IPS-15b (cell line): ENCODE results near the gene QPCTL.
"Not testable (repeated sequence)": the region's sequence is repeated elsewhere in the genome, so short reads cannot be mapped to it uniquely, and the experiment has no call there.

Source experiments
- H3K27me3 ChIP-seq: one replicate; pipeline ENCODE4 v1.6.1; 2013; ENCODE audit warnings: low read length; ENCODE audit not compliant: control insufficient read depth, insufficient read depth
- H3K36me3 ChIP-seq: one replicate; pipeline ENCODE4 v1.6.1; 2013; ENCODE audit warnings: low read length; ENCODE audit not compliant: control insufficient read depth, insufficient read depth
- H3K4me1 ChIP-seq: one replicate; pipeline ENCODE4 v1.6.1; 2013; ENCODE audit warnings: mild to moderate bottlenecking, low read length; ENCODE audit not compliant: control insufficient read depth, insufficient read depth
- H3K4me3 ChIP-seq: one replicate; pipeline ENCODE4 v1.5.1; 2013; ENCODE audit warnings: low read depth, low read length
- H3K9ac ChIP-seq: one replicate; pipeline ENCODE4 v1.6.1; 2013; ENCODE audit warnings: low read depth, mild to moderate bottlenecking, low read length
- H3K9me3 ChIP-seq: one replicate; pipeline ENCODE4 v1.6.1; 2013; ENCODE audit warnings: mild to moderate bottlenecking, low read length; ENCODE audit not compliant: control insufficient read depth, insufficient read depth

QPCTL gene

GRCh38 chr19:45681391-45682015 is 11.0 kb upstream of the QPCTL start:
- Histone ChIP-seq H3K36me3 (peaks cover 18% of the 10 kb centered on the region), H3K4me3 (peak overlapping the region; percentile 49), H3K9ac (no peak overlapping the region), H3K4me1 (peaks cover 5% of the 10 kb centered on the region), H3K27me3 (peaks cover 11% of the 10 kb centered on the region), H3K9me3 (no peaks in the 10 kb centered on the region)

GRCh38 chr19:45682117-45682516 is 10.3 kb upstream of the QPCTL start:
- Histone ChIP-seq H3K36me3 (peaks cover 19% of the 10 kb centered on the region), H3K4me3 (peak overlapping the region; percentile 49), H3K9me3 (no peaks in the 10 kb centered on the region), H3K4me1 (peaks cover 5% of the 10 kb centered on the region), H3K9ac (no peak overlapping the region), H3K27me3 (peaks cover 11% of the 10 kb centered on the region)

- no peaks in the 10 kb centered on the region for H3K9me3 ChIP-seq
- H3K4me3 ChIP-seq: no peak overlapping the region
- peaks cover 5% of the 10 kb centered on the region for H3K4me1 ChIP-seq
- H3K9ac ChIP-seq: no peak overlapping the region
- peaks cover 11% of the 10 kb centered on the region for H3K27me3 ChIP-seq
- peaks cover 27% of the 10 kb centered on the region for H3K36me3 ChIP-seq
These were observed 9.6 kb upstream of the QPCTL start for GRCh38 chr19:45682908-45683307.

DNA sequence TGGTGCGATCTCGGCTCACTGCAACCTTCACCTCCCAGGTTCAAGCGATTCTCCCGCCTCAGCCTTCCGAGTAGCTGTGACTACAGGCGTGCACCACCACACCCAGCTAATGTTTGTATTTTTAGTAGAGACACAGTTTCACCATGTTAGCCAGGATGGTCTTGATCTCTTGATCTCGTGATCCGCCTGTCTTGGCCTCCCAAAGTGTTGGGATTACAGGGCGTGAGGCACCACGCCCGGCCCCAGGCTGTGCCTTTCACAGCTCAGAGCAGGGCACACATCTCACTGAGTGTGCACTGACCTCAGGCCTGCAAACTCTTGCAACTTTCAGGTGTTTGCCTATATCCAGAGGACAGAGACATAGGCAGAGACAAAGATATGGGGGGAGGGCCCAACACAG is 7.4 kb upstream of the QPCTL start:
- not testable (repeated sequence) for H3K9ac ChIP-seq, H3K4me1 ChIP-seq, H3K4me3 ChIP-seq, H3K9me3 ChIP-seq, H3K27me3 ChIP-seq
- peaks cover 36% of the 10 kb centered on the region for H3K36me3 ChIP-seq

GRCh38 chr19:45687599-45687998 is 4.9 kb upstream of the QPCTL start:
- H3K9ac ChIP-seq: no peak overlapping the region
- no peaks in the 10 kb centered on the region for H3K9me3 ChIP-seq
- no peak overlapping the region for H3K4me3 ChIP-seq
- peaks cover 39% of the 10 kb centered on the region for H3K36me3 ChIP-seq
- H3K4me1 ChIP-seq: no peaks in the 10 kb centered on the region
- no peaks in the 10 kb centered on the region for H3K27me3 ChIP-seq

DNA sequence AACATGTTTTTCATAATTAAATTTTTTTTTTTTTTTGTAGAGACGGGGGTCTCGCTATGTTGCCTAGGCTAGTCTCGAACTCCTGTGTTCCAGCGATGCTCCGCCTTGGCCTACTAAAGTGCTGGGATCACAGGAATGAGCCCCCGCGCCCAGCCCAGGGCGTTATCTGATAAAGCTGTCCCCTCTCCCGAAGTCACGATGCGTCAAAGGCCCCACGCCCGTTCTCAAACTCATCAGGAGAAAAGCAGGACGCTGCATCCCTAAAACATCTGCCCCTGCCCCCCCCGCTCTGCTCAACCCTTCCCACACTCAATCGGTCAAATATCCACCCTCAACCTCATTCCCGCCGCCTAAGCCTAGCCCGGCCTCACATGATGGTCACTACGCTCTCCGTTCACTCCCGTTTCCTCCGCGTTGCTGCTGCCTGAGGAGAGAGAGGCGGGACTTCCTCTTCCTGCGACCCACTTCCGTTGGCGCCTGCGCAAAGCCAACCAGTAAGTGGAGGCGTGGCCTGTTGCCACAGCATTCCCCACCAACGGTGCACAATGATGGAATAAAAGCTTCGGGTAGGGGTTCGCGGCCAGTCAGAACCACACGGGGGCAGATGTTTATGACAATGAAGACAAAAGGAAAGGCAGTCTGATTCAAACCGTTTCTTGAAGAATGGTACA is 815 bp upstream of the QPCTL start, which contains the start of gene SNRPD2:
SNRPD2 (minus strand) TSS at position 438 of the 671 bp plus-strand sequence; CDS start at position 373, 65 bp downstream.
- Histone ChIP-seq H3K36me3 (peaks cover 35% of the 10 kb centered on the region), H3K4me1 (peaks cover 2% of the 10 kb centered on the region), H3K9ac (peak within 1 kb of the TSS; percentile 87), H3K4me3 (peak within 1 kb of the TSS; percentile 94), H3K27me3 (no peaks in the 10 kb centered on the region), H3K9me3 (no peaks in the 10 kb centered on the region)

GRCh38 chr19:45693106-45693788 is 781 bp downstream of the QPCTL start:
- Histone ChIP-seq H3K9ac (peak overlapping the region; percentile 79), H3K4me3 (peak overlapping the region; percentile 94), H3K9me3 (no peaks in the 10 kb centered on the region), H3K36me3 (peaks cover 31% of the 10 kb centered on the region), H3K4me1 (peaks cover 2% of the 10 kb centered on the region), H3K27me3 (no peaks in the 10 kb centered on the region)

GRCh38 chr19:45701676-45702075 is 9.2 kb downstream of the QPCTL start:
- no peaks in the 10 kb centered on the region for H3K9me3 ChIP-seq
- H3K9ac ChIP-seq: no peak overlapping the region
- H3K27me3 ChIP-seq: no peaks in the 10 kb centered on the region
- H3K4me3 ChIP-seq: no peak overlapping the region
- H3K4me1 ChIP-seq: no peaks in the 10 kb centered on the region
- H3K36me3 ChIP-seq: peaks cover 26% of the 10 kb centered on the region

DNA sequence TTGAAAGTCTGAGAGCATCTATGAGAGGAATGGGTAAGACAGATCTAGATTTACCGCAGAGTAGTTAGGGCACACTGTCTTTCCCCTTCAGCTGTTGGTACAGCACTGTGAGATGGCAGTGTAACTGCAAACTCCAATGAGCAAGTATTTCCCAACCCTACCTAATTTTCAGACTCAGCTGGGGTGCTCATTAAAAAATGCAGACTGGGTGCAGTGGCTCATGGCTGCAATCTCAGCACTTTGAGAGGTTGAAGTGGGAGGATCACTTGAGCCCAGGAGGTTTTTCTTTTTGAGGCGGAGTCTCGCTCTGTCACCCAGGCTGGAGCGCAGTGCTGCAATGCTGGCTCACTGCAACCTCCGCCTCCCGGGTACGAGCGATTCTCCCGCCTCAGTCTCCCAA is 12.6 kb downstream of the QPCTL start:
- Histone ChIP-seq H3K4me3 (no peak overlapping the region), H3K9ac (no peak overlapping the region), H3K9me3 (no peaks in the 10 kb centered on the region), H3K4me1 (no peaks in the 10 kb centered on the region), H3K36me3 (peaks cover 19% of the 10 kb centered on the region), H3K27me3 (no peaks in the 10 kb centered on the region)

GRCh38 chr19:45705710-45706415 is 13.4 kb downstream of the QPCTL start:
- Histone ChIP-seq H3K36me3 (peaks cover 19% of the 10 kb centered on the region), H3K9me3 (no peaks in the 10 kb centered on the region), H3K27me3 (no peaks in the 10 kb centered on the region), H3K4me1 (no peaks in the 10 kb centered on the region), H3K9ac (no peak overlapping the region), H3K4me3 (no peak overlapping the region)

DNA sequence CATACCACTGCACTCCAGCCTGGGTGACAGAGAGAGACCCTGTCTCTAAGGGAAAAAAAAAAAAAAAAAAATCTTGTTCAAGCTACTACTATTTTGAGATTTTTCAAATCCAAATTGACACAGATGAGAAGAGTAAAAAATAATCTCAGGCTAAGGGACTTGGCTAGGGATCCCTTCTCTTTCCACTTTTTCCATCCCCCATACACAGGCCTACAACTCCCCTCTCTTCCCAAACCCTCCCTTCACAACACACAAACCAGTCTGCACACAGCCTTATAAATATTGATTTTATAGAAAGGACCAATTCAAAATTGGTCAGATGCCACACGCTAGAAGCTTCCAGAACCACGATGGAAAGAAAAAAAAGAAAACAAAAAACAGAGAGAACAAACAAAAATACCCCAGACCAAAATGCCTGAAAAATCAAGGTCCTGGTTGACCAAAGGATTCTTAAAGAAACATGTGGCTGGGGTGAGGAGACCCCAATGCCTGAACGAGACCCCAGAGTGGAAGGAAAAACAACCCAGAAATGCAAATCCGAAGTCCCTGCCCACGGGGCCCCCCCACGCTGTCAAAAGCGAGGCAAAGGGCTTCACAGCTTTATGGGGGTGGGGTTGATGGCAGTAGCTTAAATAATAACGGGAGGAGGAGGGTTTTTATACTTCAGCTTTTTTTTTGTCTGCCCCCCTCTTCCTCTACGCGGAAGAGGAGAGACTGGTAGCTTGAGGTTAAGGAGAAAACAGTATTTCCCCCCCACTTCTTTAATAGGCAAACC is 18.1 kb downstream of the QPCTL start:
- H3K27me3 ChIP-seq: no peaks in the 10 kb centered on the region
- H3K9ac ChIP-seq: no peak overlapping the region
- no peak overlapping the region for H3K4me3 ChIP-seq
- no peaks in the 10 kb centered on the region for H3K4me1 ChIP-seq
- H3K9me3 ChIP-seq: no peaks in the 10 kb centered on the region
- H3K36me3 ChIP-seq: peaks cover 15% of the 10 kb centered on the region
